GM12878 (cell line): ENCODE results near the gene BEND7. TPM values are rescaled to one million over a fixed set of nuclear protein-coding genes. Genes with fewer than 3 reads are reported as not detected.
A peak's percentile ranks its signal among the peaks of the same experiment; 100 is the strongest.
"Not testable (repeated sequence)": the region's sequence is repeated elsewhere in the genome, so short reads cannot be mapped to it uniquely, and the experiment has no call there.

Experiments
- ATAC-seq: fragments of 200-7000 bp; cut with Tn5 transposase; 3 replicates; pipeline ENCODE4 v1.9.1; 2020; ENCODE audit warnings: mild to moderate bottlenecking, moderate library complexity
- BruUV-seq: library from RNA; stranded (reverse); fragments of 400-500 nt; replicated peaks from 2 replicates; lab custom pipeline; 2021; lab: Mats Ljungman, UMichigan
- CTCF ChIA-PET: fragments of 300-600 bp; sonication (Branson Sonifier 250); formaldehyde crosslinking; extraction: SDS; loops from one replicate; lab custom pipeline; 2021; ENCODE audit warnings: inconsistent platforms; lab: Yijun Ruan, JAX
- POLR2A ChIA-PET: fragments of 350-600 bp; formaldehyde crosslinking; extraction: SDS; loops from one replicate; lab custom pipeline; 2021; ENCODE audit warnings: inconsistent platforms; lab: Charles Lee
- RAD21 ChIA-PET: fragments of 300-600 bp; sonication (Branson Sonifier 250); formaldehyde crosslinking; loops from one replicate; lab custom pipeline; 2023; ENCODE audit warnings: antibody characterized with exemption; ENCODE audit not compliant: unreplicated experiment; lab: Charles Lee
- SMC1A ChIA-PET: fragments of 300-600 bp; sonication (Branson Sonifier 250); formaldehyde crosslinking; loops from one replicate; lab custom pipeline; 2023; ENCODE audit not compliant: unreplicated experiment, uncharacterized antibody; lab: Charles Lee
- DNase-seq: peaks from one replicate; pipeline ENCODE4 v3.0.0-alpha.2; 2011; ENCODE audit warnings: low read depth, low spot score
- FAIRE-seq: peaks from 3 replicates; lab custom pipeline; 2011; peaks lifted over from hg19 to GRCh38; lab: Jason Lieb, UNC
- H2AFZ ChIP-seq: 2 replicates; pipeline ENCODE4 v1.6.0; 2011; ENCODE audit warnings: low read depth, low read length, control low read depth; ENCODE audit not compliant: control insufficient read depth
- H3K27ac ChIP-seq: 2 replicates; pipeline ENCODE4 v1.5.1; 2011; ENCODE audit warnings: control low read depth; ENCODE audit not compliant: control insufficient read depth, insufficient read depth
- H3K27me3 ChIP-seq, 2 experiments: replicated peaks in 1 of 2; 2 replicates each; pipeline versions ENCODE4 v1.6.0 to v1.6.1; 2011; ENCODE audit warnings: low read length in 1 of 2; ENCODE audit not compliant: control insufficient read depth in 2 of 2, insufficient read depth in 2 of 2
- H3K36me3 ChIP-seq, 2 experiments: 2 replicates each; pipeline ENCODE4 v1.5.1; 2011; ENCODE audit warnings: low read length in 1 of 2; ENCODE audit not compliant: control insufficient read depth in 2 of 2, insufficient read depth in 2 of 2
- H3K4me1 ChIP-seq: 2 replicates; pipeline ENCODE4 v1.6.1; 2011; ENCODE audit warnings: mild to moderate bottlenecking, low read length, moderate library complexity, mixed read lengths; ENCODE audit not compliant: control insufficient read depth, insufficient read depth
- H3K4me2 ChIP-seq: 2 replicates; pipeline ENCODE4 v1.6.0; 2011; ENCODE audit warnings: control low read depth; ENCODE audit not compliant: control insufficient read depth, insufficient read depth
- H3K4me3 ChIP-seq: fragments of 200-600 bp; sonication (generic); 2 replicates; pipeline ENCODE4 v1.5.1; 2016
- H3K79me2 ChIP-seq: 2 replicates; pipeline ENCODE4 v1.6.0; 2011; ENCODE audit warnings: low read length; ENCODE audit not compliant: control insufficient read depth, insufficient read depth
- H3K9ac ChIP-seq: 2 replicates; pipeline ENCODE4 v1.8.0; 2011; ENCODE audit warnings: low read length, control low read depth, mixed read lengths; ENCODE audit not compliant: control insufficient read depth, insufficient read depth
- H3K9me3 ChIP-seq: replicated peaks from 3 replicates; pipeline ENCODE4 v1.5.1; 2011; ENCODE audit warnings: mild to moderate bottlenecking, low read length; ENCODE audit not compliant: control insufficient read depth, insufficient read depth
- H4K20me1 ChIP-seq: 2 replicates; pipeline ENCODE4 v1.6.0; 2011; ENCODE audit not compliant: control insufficient read depth, insufficient read depth
- ESRRA ChIP-seq: IDR thresholded peaks from 2 replicates; pipeline ENCODE4 v1.6.1; 2012; ENCODE audit warnings: mild to moderate bottlenecking, low read length, improper control_type of control experiment
- IKZF1 ChIP-seq: fragments of 450-650 bp; conservative IDR thresholded peaks from 2 replicates; pipeline ENCODE4 v1.6.1; 2017; ENCODE audit warnings: antibody characterized with exemption, mild to moderate bottlenecking
- KDM1A ChIP-seq: fragments of 200-600 bp; sonication (generic); IDR thresholded peaks from 2 replicates; pipeline ENCODE4 v1.6.1; 2016; ENCODE audit warnings: borderline replicate concordance
- MTA3 ChIP-seq: IDR thresholded peaks from 2 replicates; pipeline ENCODE4 v1.6.1; 2012; ENCODE audit warnings: low read length, inconsistent platforms, borderline replicate concordance
- PML ChIP-seq: IDR thresholded peaks from 2 replicates; pipeline ENCODE4 v1.6.1; 2012; ENCODE audit warnings: low read length, inconsistent platforms
- RELA ChIP-seq: fragments of 450-650 bp; IDR thresholded peaks from 2 replicates; pipeline ENCODE4 v1.8.0; 2014; ENCODE audit warnings: borderline replicate concordance; ENCODE audit not compliant: partially characterized antibody
- SMC3 ChIP-seq: IDR thresholded peaks from 2 replicates; pipeline ENCODE4 v1.6.1; 2011; ENCODE audit warnings: low read length, improper control_type of control experiment, borderline replicate concordance
- TAF1 ChIP-seq: IDR thresholded peaks from 2 replicates; pipeline ENCODE4 v1.6.1; 2011; ENCODE audit warnings: mild to moderate bottlenecking, low read depth, low read length, borderline replicate concordance
- YY1 ChIP-seq: IDR thresholded peaks from 2 replicates; pipeline ENCODE4 v1.6.1; 2011; ENCODE audit warnings: low read depth, mild to moderate bottlenecking, low read length
- WGBS: methylation state at CpG from one replicate; pipeline ENCODE4 v1.1.6; 2016; ENCODE audit warnings: low lambda C conversion rate; ENCODE audit not compliant: insufficient replicate concordance, insufficient coverage; ENCODE audit errors: missing lambda C conversion rate; 5-methylcytosine and 5-hydroxymethylcytosine counted together
- in situ Hi-C: fragments of 300-500 bp; cut with MboI; formaldehyde crosslinking; loops from 9 replicates; pipeline ENCODE4 v1.14.3; 2018; ENCODE audit warnings: mixed read lengths
- intact Hi-C: fragments of 100-400 bp; cut with micrococcal nuclease; formaldehyde crosslinking; loops from one replicate; pipeline ENCODE4 v1.14.2; 2022; ENCODE audit not compliant: unreplicated experiment
- polyA plus RNA-seq, 11 experiments: library from polyadenylated mRNA; depleted of rRNA in 4 of 11; unstranded in 6 of 11; stranded (reverse) in 5 of 11; fragments of >200 nt; fragmentation: Nextera tagmentation in 4 of 11; fragmentation: Illumina TruSeq in 1 of 11; extraction: Ambion mirVana in 4 of 11; extraction: Trizol in 1 of 11; gene quantifications; 1 replicate in 1 of 11; 2 replicates in 10 of 11; pipeline versions ENCODE4 v1.2.1 to v1.2.3, GENCODE V29; 2011 to 2016; ENCODE audit warnings: inconsistent platforms in 2 of 11, missing spikeins in 2 of 11, low read depth in 1 of 11
- total RNA-seq, 4 experiments: library from RNA; depleted of rRNA in 3 of 4; stranded (reverse); fragments of >200 nt in 3 of 4; fragmentation: Illumina TruSeq in 1 of 4; extraction: Trizol in 1 of 4; gene quantifications; 2 replicates each; pipeline versions ENCODE4 v1.2.1 to v1.2.3, GENCODE V29; 2013 to 2021
- TF ChIP-seq, protein P1 (sequence below): fragments of 450-650 bp; IDR thresholded peaks from 2 replicates; pipeline ENCODE4 v1.6.1; 2017; ENCODE audit warnings: low read depth, mild to moderate bottlenecking, moderate library complexity
- TF ChIP-seq, protein P2 (sequence below): IDR thresholded peaks from 2 replicates; pipeline ENCODE4 v1.6.1; 2011; ENCODE audit warnings: borderline replicate concordance, low read depth, mild to moderate bottlenecking, moderate library complexity, mixed read lengths, low read length; ENCODE audit not compliant: insufficient read depth; ENCODE audit errors: extremely low read length

BEND7 gene
- total and polyA plus RNA-seq, 10 of the 15 experiments (the other 5 are each of a cell fraction or from before 2014, with no cell fraction given) = not detected

DNA sequence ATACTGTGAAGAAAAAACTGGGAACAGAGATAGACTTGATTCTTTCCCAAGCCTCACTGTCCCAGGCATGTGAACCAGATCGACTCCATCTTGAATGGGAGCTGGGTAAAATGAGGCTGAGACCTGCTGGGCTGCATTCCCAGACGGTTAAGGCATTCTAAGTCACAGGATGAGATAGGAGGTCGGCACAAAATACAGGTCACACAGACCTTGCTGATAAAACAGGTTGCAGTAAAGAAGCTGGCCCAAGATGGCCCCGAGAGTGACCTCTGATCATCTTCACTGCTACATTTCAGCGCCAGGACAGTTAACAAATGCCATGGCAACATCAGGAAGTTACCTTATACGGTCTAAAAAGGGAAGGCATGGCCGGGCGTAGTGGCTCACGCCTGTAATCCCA, 9.2 kb upstream of the BEND7 start:
- ChIA-PET CTCF (interaction anchor here (0.6 to 2.5 kb wide), 9 partner anchors 10 to 377 kb away, joined by 3 to 24 read pairs (median 3); no protein-coding TSS in a partner anchor), SMC1A (interaction anchor here (0.7 to 2.1 kb wide), 3 partner anchors 11 to 43 kb away, joined by 3 to 6 read pairs (median 5); no protein-coding TSS in a partner anchor), RAD21 (interaction anchor here (2.6 kb wide), 1 partner anchor 165 kb away, joined by 12 read pairs; no protein-coding TSS in a partner anchor)
- intact Hi-C loops, H3K36me3 ChIP-seq, BruUV-seq, ATAC-seq, FAIRE-seq, H3K27me3 ChIP-seq, H3K4me3 ChIP-seq, H3K9me3 ChIP-seq, POLR2A ChIA-PET, H2AFZ ChIP-seq, in situ Hi-C loops, H3K27ac ChIP-seq, H3K4me1 ChIP-seq, H3K4me2 ChIP-seq, H3K9ac ChIP-seq, H3K79me2 ChIP-seq, H4K20me1 ChIP-seq, DNase-seq: not testable (repeated sequence)
- 23% methylated on average over 9 of the region's 9 CpGs for WGBS

DNA sequence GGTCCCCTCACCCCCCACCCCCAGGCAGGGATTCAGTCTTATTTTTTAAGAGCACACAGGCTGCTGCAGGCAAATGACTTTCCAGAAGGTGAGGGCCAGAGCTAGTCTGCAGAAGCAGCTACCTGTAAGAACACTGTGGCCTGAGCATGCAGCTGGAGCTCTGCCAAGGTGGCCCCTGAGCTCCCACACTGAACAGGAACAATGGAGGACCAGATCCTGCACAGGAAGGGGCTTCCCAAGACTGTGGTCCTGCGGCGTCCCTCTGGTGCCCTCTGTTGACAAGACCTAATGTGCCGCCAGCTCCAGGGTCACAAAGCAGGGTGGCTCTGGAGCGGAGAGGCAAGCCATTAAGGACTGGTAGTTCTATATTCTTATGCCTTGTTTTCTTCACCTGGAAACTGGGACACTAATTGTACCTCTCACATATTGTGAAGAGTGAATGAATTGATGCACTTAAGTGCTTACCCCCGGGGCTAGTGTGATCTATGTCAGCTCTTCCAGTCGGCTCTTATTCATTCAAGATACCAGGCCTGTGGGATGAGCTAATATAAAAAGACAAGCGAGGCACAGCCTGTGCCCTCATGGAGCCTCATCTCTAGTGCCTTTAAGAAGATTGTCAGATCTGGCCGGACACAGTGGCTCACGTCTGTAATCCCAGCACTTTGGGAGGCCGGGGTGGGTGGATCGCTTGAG, 8.0 kb upstream of the BEND7 start:
- Histone ChIP-seq H3K27me3 (0 out of 4 replicates have a peak, but pooled peaks cover 0 to 3% of the 10 kb centered on the region in 2 experiments), H3K9ac (no peak overlapping the region), H3K4me2 (no peak overlapping the region), H2AFZ (no peak overlapping the region), H3K4me1 (no peaks in the 10 kb centered on the region), H3K4me3 (no peak overlapping the region), H3K79me2 (no peaks in the 10 kb centered on the region), H3K27ac (no peak overlapping the region), H3K36me3 (no peaks in the 10 kb centered on the region), H4K20me1 (no peaks in the 10 kb centered on the region), H3K9me3 (no peaks in the 10 kb centered on the region)
- SMC1A ChIA-PET = interaction anchor here (0.7 to 2.4 kb wide), 6 partner anchors 10 to 701 kb away, joined by 3 to 12 read pairs (median 5); no protein-coding TSS in a partner anchor
- POLR2A ChIA-PET = no interaction called here
- CTCF ChIA-PET = interaction anchor here (0.8 to 2.5 kb wide), 17 partner anchors 9 to 376 kb away, joined by 3 to 24 read pairs (median 3); no protein-coding TSS in a partner anchor
- intact Hi-C loops (loop anchor here (1.0 kb wide), 1 partner anchor 165 kb away; no protein-coding TSS in a partner anchor), in situ Hi-C loops (no loop called here)
- no TSS peak for BruUV-seq
- DNase-seq (peak; percentile 16), ATAC-seq (peak; percentile 98), FAIRE-seq (no peak)
- 33% methylated on average over 11 of the region's 11 CpGs for WGBS
- RAD21 ChIA-PET = interaction anchor here (0.7 to 2.6 kb wide), 3 partner anchors 160 to 330 kb away, joined by 3 to 12 read pairs (median 3); no protein-coding TSS in a partner anchor
- TF ChIP-seq SMC3 = peak; percentile 61
- TF ChIP-seq PML = no peak
- TF ChIP-seq, protein P1, sequence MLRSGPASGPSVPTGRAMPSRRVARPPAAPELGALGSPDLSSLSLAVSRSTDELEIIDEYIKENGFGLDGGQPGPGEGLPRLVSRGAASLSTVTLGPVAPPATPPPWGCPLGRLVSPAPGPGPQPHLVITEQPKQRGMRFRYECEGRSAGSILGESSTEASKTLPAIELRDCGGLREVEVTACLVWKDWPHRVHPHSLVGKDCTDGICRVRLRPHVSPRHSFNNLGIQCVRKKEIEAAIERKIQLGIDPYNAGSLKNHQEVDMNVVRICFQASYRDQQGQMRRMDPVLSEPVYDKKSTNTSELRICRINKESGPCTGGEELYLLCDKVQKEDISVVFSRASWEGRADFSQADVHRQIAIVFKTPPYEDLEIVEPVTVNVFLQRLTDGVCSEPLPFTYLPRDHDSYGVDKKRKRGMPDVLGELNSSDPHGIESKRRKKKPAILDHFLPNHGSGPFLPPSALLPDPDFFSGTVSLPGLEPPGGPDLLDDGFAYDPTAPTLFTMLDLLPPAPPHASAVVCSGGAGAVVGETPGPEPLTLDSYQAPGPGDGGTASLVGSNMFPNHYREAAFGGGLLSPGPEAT = peak; percentile 50; the same call in 1 of the 2 replicates
- TF ChIP-seq IKZF1 = 0 out of 2 replicates have a peak, but pooled peaks have one; percentile 27
- peak; percentile 70 for TF ChIP-seq YY1
- TF ChIP-seq RELA = no peak
- TF ChIP-seq, protein P2, sequence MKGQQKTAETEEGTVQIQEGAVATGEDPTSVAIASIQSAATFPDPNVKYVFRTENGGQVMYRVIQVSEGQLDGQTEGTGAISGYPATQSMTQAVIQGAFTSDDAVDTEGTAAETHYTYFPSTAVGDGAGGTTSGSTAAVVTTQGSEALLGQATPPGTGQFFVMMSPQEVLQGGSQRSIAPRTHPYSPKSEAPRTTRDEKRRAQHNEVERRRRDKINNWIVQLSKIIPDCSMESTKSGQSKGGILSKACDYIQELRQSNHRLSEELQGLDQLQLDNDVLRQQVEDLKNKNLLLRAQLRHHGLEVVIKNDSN = no peak
- no peak for TF ChIP-seq MTA3
- no peak for TF ChIP-seq KDM1A
- TF ChIP-seq TAF1 = no peak
- no peak for TF ChIP-seq ESRRA
